Endothelial cell of umbilical vein (primary cell): ENCODE data around the gene EIF2S2. TPM values are rescaled to one million over a fixed set of nuclear protein-coding genes. Genes with fewer than 3 reads are reported as not detected.
"Not testable (repeated sequence)": the region's sequence is repeated elsewhere in the genome, so short reads cannot be mapped to it uniquely, and the experiment has no call there.

Source experiments
- BruUV-seq: library from RNA; stranded (reverse); fragments of 400-500 nt; replicated peaks from 2 replicates; lab custom pipeline; 2021; lab: Mats Ljungman, UMichigan
- CTCF ChIA-PET: fragments of 300-600, 350-600 bp; sonication (Branson Sonifier 250); formaldehyde crosslinking; loops from one replicate; lab custom pipeline; 2021; ENCODE audit warnings: antibody characterized with exemption, inconsistent platforms; lab: Charles Lee
- POLR2A ChIA-PET: fragments of 300-600, 350-600 bp; sonication (Branson Sonifier 250); formaldehyde crosslinking; loops from one replicate; lab custom pipeline; 2021; ENCODE audit warnings: antibody characterized with exemption, inconsistent platforms; lab: Charles Lee
- DNase-seq: peaks from one replicate; pipeline ENCODE4 v3.0.0-alpha.2; 2011; ENCODE audit warnings: low read depth, low spot score
- FAIRE-seq: peaks from 2 replicates; lab custom pipeline; 2011; peaks lifted over from hg19 to GRCh38; lab: Jason Lieb, UNC
- H2AFZ ChIP-seq: 2 replicates; pipeline ENCODE4 v1.6.0; 2012; ENCODE audit warnings: low read depth, low read length, control low read depth, inconsistent platforms
- H3K27ac ChIP-seq: 2 replicates; pipeline ENCODE4 v1.5.1; 2011; ENCODE audit warnings: low read depth, mild to moderate bottlenecking, control low read depth, low read length, moderate library complexity; ENCODE audit not compliant: insufficient read depth
- H3K27me3 ChIP-seq, 2 experiments: 2 replicates each; pipeline versions ENCODE4 v1.6.0 to v1.6.1; 2011; ENCODE audit warnings: low read length in 2 of 2, mixed read lengths in 1 of 2; ENCODE audit not compliant: control insufficient read depth in 2 of 2, insufficient read depth in 2 of 2
- H3K36me3 ChIP-seq, 2 experiments: 2 replicates in 1 of 2; 3 replicates in 1 of 2; pipeline ENCODE4 v1.5.1; 2011; ENCODE audit warnings: low read length in 2 of 2, mild to moderate bottlenecking in 1 of 2, moderate library complexity in 1 of 2; ENCODE audit not compliant: control insufficient read depth in 2 of 2, insufficient read depth in 2 of 2; ENCODE audit errors: extremely low read depth in 1 of 2
- H3K4me1 ChIP-seq: 3 replicates; pipeline ENCODE4 v1.5.1; 2011; ENCODE audit warnings: mild to moderate bottlenecking, low read length; ENCODE audit not compliant: control insufficient read depth, insufficient read depth; ENCODE audit errors: extremely low read depth
- H3K4me2 ChIP-seq: 2 replicates; pipeline ENCODE4 v1.6.1; 2011; ENCODE audit warnings: low read length, control low read depth, mixed read lengths; ENCODE audit not compliant: insufficient read depth
- H3K4me3 ChIP-seq, 3 experiments: fragments of 200-600 bp in 1 of 3; sonication (generic), shearing (Covaris generic) in 1 of 3; replicated peaks in 1 of 3; 2 replicates each; pipeline ENCODE4 v1.5.1; 2011 to 2016; ENCODE audit warnings: control low read depth in 3 of 3, low read length in 3 of 3, mild to moderate bottlenecking in 2 of 3, inconsistent platforms in 1 of 3, low read depth in 1 of 3, moderate library complexity in 1 of 3; ENCODE audit not compliant: insufficient read depth in 1 of 3
- H3K79me2 ChIP-seq: 2 replicates; pipeline ENCODE4 v1.6.0; 2012; ENCODE audit warnings: low read length, inconsistent platforms; ENCODE audit not compliant: control insufficient read depth, insufficient read depth
- H3K9ac ChIP-seq: replicated peaks from 2 replicates; pipeline ENCODE3; 2011; ENCODE audit warnings: low read length, control low read depth; ENCODE audit not compliant: insufficient read depth; ENCODE audit errors: extremely low read depth
- H3K9me1 ChIP-seq: replicated peaks from 3 replicates; pipeline ENCODE4 v1.6.0; 2011; ENCODE audit warnings: mild to moderate bottlenecking, low read length; ENCODE audit not compliant: control insufficient read depth, insufficient read depth; ENCODE audit errors: extremely low read depth
- H3K9me3 ChIP-seq: replicated peaks from 2 replicates; pipeline ENCODE4 v1.5.1; 2012; ENCODE audit warnings: low read length, inconsistent platforms; ENCODE audit not compliant: control insufficient read depth, insufficient read depth
- H4K20me1 ChIP-seq: replicated peaks from 2 replicates; pipeline ENCODE3; 2011; ENCODE audit warnings: mild to moderate bottlenecking, low read length; ENCODE audit not compliant: control insufficient read depth, insufficient read depth; ENCODE audit errors: extremely low read depth
- EZH2 ChIP-seq: IDR thresholded peaks from 2 replicates; pipeline ENCODE4 v1.6.1; 2012; ENCODE audit warnings: borderline replicate concordance, low read depth, mild to moderate bottlenecking, moderate library complexity, low read length, inconsistent platforms; ENCODE audit not compliant: severe bottlenecking
- POLR2AphosphoS5 ChIP-seq: IDR thresholded peaks from 2 replicates; pipeline ENCODE4 v1.6.1; 2012; ENCODE audit warnings: low read depth, mild to moderate bottlenecking, control low read depth, low read length, moderate library complexity; ENCODE audit not compliant: insufficient read depth
- dilution Hi-C: fragments of 300-500 bp; cut with MboI; formaldehyde crosslinking; loops from one replicate; pipeline ENCODE4 v1.15.0; 2019; ENCODE audit warnings: low sequenced_read_pairs; ENCODE audit not compliant: extremely low pct_ligation_motif_present
- intact Hi-C: fragments of 100-400 bp; cut with micrococcal nuclease; formaldehyde crosslinking; loops from one replicate; pipeline ENCODE4 v1.10.0; 2022
- polyA plus RNA-seq, 4 experiments: library from polyadenylated mRNA; depleted of rRNA in 3 of 4; stranded (reverse) in 3 of 4; unstranded in 1 of 4; fragments of >200 nt; gene quantifications; 2 replicates each; pipeline versions ENCODE4 v1.2.1 to v1.2.3, GENCODE V29; 2011 to 2012; ENCODE audit warnings: missing spikeins in 1 of 4
- total RNA-seq: library from RNA; stranded (reverse); gene quantifications from 2 replicates; pipeline ENCODE4 v1.2.3, GENCODE V29; 2021

Gene EIF2S2
- total and polyA plus RNA-seq, 2 donors (not counting 3 experiments of a cell fraction or from before 2014, with no cell fraction given): 38.8 to 99.3 TPM

GRCh38 chr20:34141293-34141692 is 29.2 kb upstream of the EIF2S2 start:
- H3K4me1 ChIP-seq: no peaks in the 10 kb centered on the region
- H4K20me1 ChIP-seq: no peaks in the 10 kb centered on the region
- no TSS peak for BruUV-seq
- H3K79me2 ChIP-seq: no peaks in the 10 kb centered on the region
- H3K27me3 ChIP-seq: peaks cover 0 to 1% of the 10 kb centered on the region in 2 experiments
- H3K9me1 ChIP-seq: no peaks in the 10 kb centered on the region
- CTCF ChIA-PET: no interaction called here
- FAIRE-seq (no peak), DNase-seq (no peak)
- no peak overlapping the region for H2AFZ ChIP-seq
- no peak overlapping the region for H3K27ac ChIP-seq
- TF ChIP-seq POLR2AphosphoS5 (no peak), EZH2 (no peak)
- no peak overlapping the region for H3K4me2 ChIP-seq
- intact Hi-C loops (no loop called here), dilution Hi-C loops (no loop called here)
- no peaks in the 10 kb centered on the region for H3K9me3 ChIP-seq
- no peaks in the 10 kb centered on the region for H3K36me3 ChIP-seq
- H3K4me3 ChIP-seq: no peak overlapping the region
- no peak overlapping the region for H3K9ac ChIP-seq
- POLR2A ChIA-PET: no interaction called here

- H3K9ac ChIP-seq, H3K9me3 ChIP-seq, dilution Hi-C loops, CTCF ChIA-PET, intact Hi-C loops, H3K36me3 ChIP-seq, H2AFZ ChIP-seq, DNase-seq, H3K79me2 ChIP-seq, H3K4me1 ChIP-seq, BruUV-seq, H3K27ac ChIP-seq, H3K27me3 ChIP-seq, H3K9me1 ChIP-seq, POLR2A ChIA-PET, H4K20me1 ChIP-seq, H3K4me3 ChIP-seq, H3K4me2 ChIP-seq, FAIRE-seq: not testable (repeated sequence)
Observed at GRCh38 chr20:34135525-34136275, 23.7 kb upstream of the EIF2S2 start.

DNA sequence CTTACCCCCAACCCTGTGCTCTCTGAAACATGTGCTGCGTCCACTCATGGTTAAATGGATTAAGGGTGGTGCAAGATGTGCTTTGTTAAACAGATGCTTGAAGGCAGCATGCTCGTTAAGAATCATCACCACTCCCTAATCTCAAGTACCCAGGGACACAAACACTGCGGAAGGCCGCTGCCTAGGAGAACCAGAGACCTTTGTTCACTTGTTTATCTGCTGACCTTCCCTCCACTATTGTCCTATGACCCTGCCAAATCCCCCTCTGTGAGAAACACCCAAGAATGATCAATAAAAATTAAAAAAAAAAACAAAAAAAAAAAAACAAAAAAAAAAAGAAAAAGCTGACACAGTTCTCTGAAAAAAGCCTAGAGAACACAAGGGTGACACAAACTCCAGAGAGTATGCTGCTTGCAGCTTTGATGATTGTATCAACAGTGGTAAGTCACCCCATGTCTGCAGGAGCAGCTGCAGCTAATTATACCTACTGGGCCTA is 21.4 kb upstream of the EIF2S2 start:
- H3K27ac ChIP-seq, H4K20me1 ChIP-seq, intact Hi-C loops, H3K9me1 ChIP-seq, H3K9me3 ChIP-seq, H3K4me2 ChIP-seq, CTCF ChIA-PET, FAIRE-seq, POLR2A ChIA-PET, BruUV-seq, H2AFZ ChIP-seq, dilution Hi-C loops, H3K4me1 ChIP-seq, H3K36me3 ChIP-seq, H3K4me3 ChIP-seq, H3K9ac ChIP-seq, H3K27me3 ChIP-seq, DNase-seq, H3K79me2 ChIP-seq: not testable (repeated sequence)

DNA sequence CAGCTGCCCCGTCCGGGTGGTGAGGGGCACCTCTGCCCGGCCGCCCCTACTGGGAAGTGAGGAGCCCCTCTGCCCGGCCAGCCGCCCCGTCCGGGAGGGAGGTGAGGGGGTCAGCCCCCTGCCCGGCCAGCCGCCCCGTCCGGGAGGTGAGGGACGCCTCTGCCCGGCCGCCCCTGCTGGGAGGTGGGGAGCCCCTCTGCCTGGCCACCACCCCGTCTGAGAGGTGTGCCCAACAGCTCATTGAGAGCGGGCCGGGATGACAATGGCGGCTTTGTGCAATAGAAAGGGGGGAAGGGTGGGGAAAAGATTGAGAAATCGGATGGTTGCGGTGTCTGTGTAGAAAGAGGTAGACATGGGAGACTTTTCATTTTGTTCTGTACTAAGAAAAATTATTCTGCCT is 20.9 kb upstream of the EIF2S2 start:
- H3K36me3 ChIP-seq, dilution Hi-C loops, H2AFZ ChIP-seq, H3K4me1 ChIP-seq, BruUV-seq, H3K9me1 ChIP-seq, H3K9ac ChIP-seq, FAIRE-seq, H3K4me2 ChIP-seq, H4K20me1 ChIP-seq, CTCF ChIA-PET, H3K9me3 ChIP-seq, H3K27me3 ChIP-seq, DNase-seq, H3K4me3 ChIP-seq, intact Hi-C loops, H3K79me2 ChIP-seq, H3K27ac ChIP-seq, POLR2A ChIA-PET: not testable (repeated sequence)
